Measurements from ENCODE around the gene TTLL11. TPM values are rescaled to one million over a fixed set of nuclear protein-coding genes. Genes with fewer than 3 reads are reported as not detected.

Gene TTLL11
- polyA plus RNA-seq, 1 donor (not counting 4 experiments of a cell fraction or from before 2014, with no cell fraction given): 8.0 TPM

- H3K79me2 ChIP-seq (ENCODE audit: control insufficient read depth, insufficient read depth, low read length): no peaks in the 10 kb centered on the region
- H3K9me1 ChIP-seq (ENCODE audit: control insufficient read depth, extremely low read depth, insufficient read depth, low read length): no peaks in the 10 kb centered on the region
- no peak overlapping the region for H3K27ac ChIP-seq (ENCODE audit: control insufficient read depth, insufficient read depth, low read length)
- no peak for DNase-seq (ENCODE audit: low read depth, low spot score)
- no peaks in the 10 kb centered on the region for H3K36me3 ChIP-seq (ENCODE audit: control insufficient read depth in 2 of 2, extremely low read depth in 1 of 2, insufficient read depth in 2 of 2, low read length in 2 of 2)
- dilution Hi-C loops (cut with MboI; ENCODE audit: extremely low pct_ligation_motif_present, low sequenced_read_pairs): no loop called here
- H3K9ac ChIP-seq (ENCODE audit: control insufficient read depth, extremely low read depth, insufficient read depth, low read length): no peak overlapping the region
- H3K4me2 ChIP-seq (ENCODE audit: control insufficient read depth, extremely low read depth, insufficient read depth, low read depth, low read length): peak overlapping the region; percentile 22
- peaks cover 22% of the 10 kb centered on the region for H3K4me1 ChIP-seq (ENCODE audit: control insufficient read depth, extremely low read depth, insufficient read depth, low read length)
- no peaks in the 10 kb centered on the region for H4K20me1 ChIP-seq (ENCODE audit: control insufficient read depth, extremely low read depth, insufficient read depth, low read length)
- H3K9me3 ChIP-seq (ENCODE audit: control insufficient read depth, low read depth, low read length): no peaks in the 10 kb centered on the region
- peaks cover 3% of the 10 kb centered on the region for H3K27me3 ChIP-seq (ENCODE audit: control insufficient read depth, extremely low read depth, insufficient read depth, low read length)
- TF ChIP-seq EZH2 (IDR thresholded peaks at IDR 0.05; ENCODE audit: low read length): no peak
- TF ChIP-seq CTCF (optimal IDR thresholded peaks at IDR 0.05 in 1 of 3, IDR thresholded peaks at IDR 0.05 in 1 of 3, conservative IDR thresholded peaks at IDR 0.05 in 1 of 3; ENCODE audit: extremely low read depth in 1 of 3, insufficient read depth in 2 of 3, low read length in 3 of 3): peak; percentile 98 to 100 (median 100)
- peak; percentile 73 for FAIRE-seq
- H2AFZ ChIP-seq (ENCODE audit: control insufficient read depth, low read length): no peak overlapping the region
- no peak overlapping the region for H3K4me3 ChIP-seq (ENCODE audit: control insufficient read depth in 2 of 3, extremely low read depth in 1 of 3, insufficient read depth in 2 of 3, low read depth in 1 of 3, low read length in 3 of 3)
Observed at GRCh38 chr9:122122903-122123632, 30.0 kb upstream of the TTLL11 start.

GRCh38 chr9:122122468-122122867, 29.4 kb upstream of the TTLL11 start:
- H3K79me2 ChIP-seq (ENCODE audit: control insufficient read depth, insufficient read depth, low read length): no peaks in the 10 kb centered on the region
- H3K4me2 ChIP-seq (ENCODE audit: control insufficient read depth, extremely low read depth, insufficient read depth, low read depth, low read length): no peak overlapping the region
- H3K4me3 ChIP-seq (ENCODE audit: control insufficient read depth in 2 of 3, extremely low read depth in 1 of 3, insufficient read depth in 2 of 3, low read depth in 1 of 3, low read length in 3 of 3): no peak overlapping the region
- H3K27ac ChIP-seq (ENCODE audit: control insufficient read depth, insufficient read depth, low read length): no peak overlapping the region
- peaks cover 3% of the 10 kb centered on the region for H3K27me3 ChIP-seq (ENCODE audit: control insufficient read depth, extremely low read depth, insufficient read depth, low read length)
- H3K4me1 ChIP-seq (ENCODE audit: control insufficient read depth, extremely low read depth, insufficient read depth, low read length): peaks cover 22% of the 10 kb centered on the region
- H3K36me3 ChIP-seq (ENCODE audit: control insufficient read depth in 2 of 2, extremely low read depth in 1 of 2, insufficient read depth in 2 of 2, low read length in 2 of 2): no peaks in the 10 kb centered on the region
- no peak for TF ChIP-seq CTCF (optimal IDR thresholded peaks at IDR 0.05 in 1 of 3, IDR thresholded peaks at IDR 0.05 in 1 of 3, conservative IDR thresholded peaks at IDR 0.05 in 1 of 3; ENCODE audit: extremely low read depth in 1 of 3, insufficient read depth in 2 of 3, low read length in 3 of 3)
- TF ChIP-seq EZH2 (IDR thresholded peaks at IDR 0.05; ENCODE audit: low read length): no peak
- no peaks in the 10 kb centered on the region for H3K9me3 ChIP-seq (ENCODE audit: control insufficient read depth, low read depth, low read length)
- H2AFZ ChIP-seq (ENCODE audit: control insufficient read depth, low read length): no peak overlapping the region
- H4K20me1 ChIP-seq (ENCODE audit: control insufficient read depth, extremely low read depth, insufficient read depth, low read length): no peaks in the 10 kb centered on the region
- H3K9ac ChIP-seq (ENCODE audit: control insufficient read depth, extremely low read depth, insufficient read depth, low read length): no peak overlapping the region
- DNase-seq (ENCODE audit: low read depth, low spot score) (no peak), FAIRE-seq (no peak)
- no peaks in the 10 kb centered on the region for H3K9me1 ChIP-seq (ENCODE audit: control insufficient read depth, extremely low read depth, insufficient read depth, low read length)
- dilution Hi-C loops (cut with MboI; ENCODE audit: extremely low pct_ligation_motif_present, low sequenced_read_pairs): no loop called here

Data from keratinocyte (primary cell).